NCI-H146 (cell line): ENCODE data around the gene ATG10.
"Not testable (repeated sequence)": the region's sequence is repeated elsewhere in the genome, so short reads cannot be mapped to it uniquely, and the experiment has no call there.

Experiments used
- DNase-seq: peaks from one replicate; lab custom pipeline; 2025; lab: John Stamatoyannopoulos, UW

Gene ATG10

GRCh38 chr5:82054004-82054710 lies 82.3 kb downstream of the ATG10 start:
- DNase-seq = no peak

GRCh38 chr5:82057051-82057450 lies 85.2 kb downstream of the ATG10 start:
- DNase-seq = no peak

GRCh38 chr5:82058710-82059109 lies 86.9 kb downstream of the ATG10 start:
- DNase-seq = no peak

GRCh38 chr5:82066791-82067190 lies 95.0 kb downstream of the ATG10 start:
- DNase-seq = no peak

- not testable (repeated sequence) for DNase-seq
Observed at GRCh38 chr5:82068042-82068441, 96.2 kb downstream of the ATG10 start.

- DNase-seq = no peak
Observed at GRCh38 chr5:82068723-82069122, 96.9 kb downstream of the ATG10 start.

- no peak for DNase-seq
Observed at GRCh38 chr5:82072138-82072537, 100.3 kb downstream of the ATG10 start.

GRCh38 chr5:82073179-82073578 lies 101.4 kb downstream of the ATG10 start:
- no peak for DNase-seq

- no peak for DNase-seq
Observed at GRCh38 chr5:82074950-82075349, 103.1 kb downstream of the ATG10 start.

- DNase-seq = no peak
Observed at GRCh38 chr5:82077496-82077895, 105.7 kb downstream of the ATG10 start.

GRCh38 chr5:82091617-82092016 lies 119.8 kb downstream of the ATG10 start:
- no peak for DNase-seq

- no peak for DNase-seq
Observed at GRCh38 chr5:82095536-82095935, 123.7 kb downstream of the ATG10 start.

- no peak for DNase-seq
Observed at GRCh38 chr5:82096249-82096648, 124.4 kb downstream of the ATG10 start.

- DNase-seq = no peak
Observed at GRCh38 chr5:82100303-82101077, 128.7 kb downstream of the ATG10 start.

GRCh38 chr5:82104872-82105271 lies 133.0 kb downstream of the ATG10 start:
- DNase-seq = no peak

GRCh38 chr5:82105457-82105856 lies 133.6 kb downstream of the ATG10 start:
- no peak for DNase-seq

- no peak for DNase-seq
Observed at GRCh38 chr5:82106207-82106606, 134.4 kb downstream of the ATG10 start.

GRCh38 chr5:82106756-82107155 lies 134.9 kb downstream of the ATG10 start:
- no peak for DNase-seq

- DNase-seq = no peak
Observed at GRCh38 chr5:82107267-82107666, 135.4 kb downstream of the ATG10 start.

- no peak for DNase-seq
Observed at GRCh38 chr5:82109013-82109412, 137.2 kb downstream of the ATG10 start.

GRCh38 chr5:82109915-82110314 lies 138.1 kb downstream of the ATG10 start:
- not testable (repeated sequence) for DNase-seq

GRCh38 chr5:82111191-82111590 lies 139.4 kb downstream of the ATG10 start:
- DNase-seq = no peak

- DNase-seq = no peak
Observed at GRCh38 chr5:82115858-82116257, 144.0 kb downstream of the ATG10 start.

GRCh38 chr5:82119889-82120288 lies 148.1 kb downstream of the ATG10 start:
- DNase-seq = no peak
